Duodenal mucosa (tissue), 2 donors: Measurements from ENCODE around the gene MOB3A.
"Not testable (repeated sequence)": the region's sequence is repeated elsewhere in the genome, so short reads cannot be mapped to it uniquely, and the experiment has no call there.

Experiments
- H3K27ac ChIP-seq: one replicate; pipeline ENCODE4 v1.7.0; 2013; ENCODE audit warnings: low read depth, low read length
- H3K27me3 ChIP-seq, 2 donors: one replicate each; pipeline ENCODE4 v1.7.0; 2013; ENCODE audit warnings: low read length in 2 of 2, control low read depth in 1 of 2; ENCODE audit not compliant: insufficient read depth in 2 of 2, control insufficient read depth in 1 of 2
- H3K36me3 ChIP-seq, 2 donors: one replicate each; pipeline ENCODE4 v1.7.0; 2013; ENCODE audit warnings: low read length in 2 of 2, control low read depth in 1 of 2; ENCODE audit not compliant: insufficient read depth in 2 of 2, control insufficient read depth in 1 of 2
- H3K4me1 ChIP-seq, 2 donors: one replicate each; pipeline ENCODE4 v1.7.0; 2013; ENCODE audit warnings: low read length in 2 of 2, control low read depth in 1 of 2; ENCODE audit not compliant: insufficient read depth in 2 of 2, control insufficient read depth in 1 of 2
- H3K4me3 ChIP-seq, 2 donors: one replicate each; pipeline ENCODE4 v1.7.0; 2013; ENCODE audit warnings: low read length in 2 of 2, low read depth in 1 of 2
- H3K9ac ChIP-seq, 2 donors: one replicate each; pipeline ENCODE4 v1.7.0; 2013; ENCODE audit warnings: low read length in 2 of 2, low read depth in 1 of 2
- H3K9me3 ChIP-seq, 2 donors: one replicate each; pipeline ENCODE4 v1.7.0; 2013; ENCODE audit warnings: low read length in 2 of 2, control low read depth in 1 of 2; ENCODE audit not compliant: control insufficient read depth in 1 of 2

Gene MOB3A

GRCh38 chr19:2132731-2133490, 36.8 kb upstream of the MOB3A start:
- Histone ChIP-seq H3K36me3 (peaks cover 28 to 63% of the 10 kb centered on the region in 2 donors), H3K27ac (no peak overlapping the region), H3K4me3 (no peak overlapping the region)

GRCh38 chr19:2132191-2132590, 36.1 kb upstream of the MOB3A start:
- H3K27me3 ChIP-seq = no peaks in the 10 kb centered on the region
- H3K36me3 ChIP-seq = peaks cover 24 to 64% of the 10 kb centered on the region in 2 donors
- no peak overlapping the region for H3K9ac ChIP-seq
- H3K4me1 ChIP-seq = no peaks in the 10 kb centered on the region
- H3K9me3 ChIP-seq = no peaks in the 10 kb centered on the region
- no peak overlapping the region for H3K27ac ChIP-seq
- no peak overlapping the region for H3K4me3 ChIP-seq

More at GRCh38 chr19:2132731-2133490, 36.8 kb upstream of the MOB3A start:
- Histone ChIP-seq H3K9me3 (no peaks in the 10 kb centered on the region), H3K9ac (no peak overlapping the region), H3K4me1 (no peaks in the 10 kb centered on the region), H3K27me3 (no peaks in the 10 kb centered on the region)

- H3K9ac ChIP-seq, H3K27ac ChIP-seq, H3K27me3 ChIP-seq, H3K4me3 ChIP-seq, H3K4me1 ChIP-seq, H3K9me3 ChIP-seq: not testable (repeated sequence)
- peaks cover 24 to 63% of the 10 kb centered on the region in 2 donors for H3K36me3 ChIP-seq
Measured at GRCh38 chr19:2131012-2131975, 35.2 kb upstream of the MOB3A start.

- Histone ChIP-seq H3K27me3 (no peaks in the 10 kb centered on the region), H3K36me3 (peaks cover 24 to 65% of the 10 kb centered on the region in 2 donors), H3K9me3 (no peaks in the 10 kb centered on the region), H3K9ac (no peak overlapping the region), H3K27ac (no peak overlapping the region), H3K4me1 (no peaks in the 10 kb centered on the region), H3K4me3 (no peak overlapping the region)
Measured at GRCh38 chr19:2129892-2130770, 34.0 kb upstream of the MOB3A start.

GRCh38 chr19:2129486-2129885, 33.4 kb upstream of the MOB3A start:
- Histone ChIP-seq H3K27me3 (no peaks in the 10 kb centered on the region), H3K27ac (no peak overlapping the region), H3K36me3 (peaks cover 24 to 66% of the 10 kb centered on the region in 2 donors), H3K9ac (no peak overlapping the region), H3K9me3 (no peaks in the 10 kb centered on the region), H3K4me3 (no peak overlapping the region), H3K4me1 (no peaks in the 10 kb centered on the region)

GRCh38 chr19:2129022-2129421, 32.9 kb upstream of the MOB3A start:
- H3K9me3 ChIP-seq = no peaks in the 10 kb centered on the region
- no peaks in the 10 kb centered on the region for H3K27me3 ChIP-seq
- peaks cover 24 to 71% of the 10 kb centered on the region in 2 donors for H3K36me3 ChIP-seq
- H3K9ac ChIP-seq = no peak overlapping the region
- H3K4me1 ChIP-seq = no peaks in the 10 kb centered on the region
- no peak overlapping the region for H3K4me3 ChIP-seq
- no peak overlapping the region for H3K27ac ChIP-seq

- H3K27ac ChIP-seq, H3K27me3 ChIP-seq, H3K4me3 ChIP-seq, H3K4me1 ChIP-seq, H3K9ac ChIP-seq, H3K9me3 ChIP-seq: not testable (repeated sequence)
- peaks cover 28 to 79% of the 10 kb centered on the region in 2 donors for H3K36me3 ChIP-seq
Measured at GRCh38 chr19:2128252-2128651, 32.1 kb upstream of the MOB3A start.

GRCh38 chr19:2127758-2128157, 31.6 kb upstream of the MOB3A start:
- H3K27me3 ChIP-seq = no peaks in the 10 kb centered on the region
- H3K27ac ChIP-seq = no peak overlapping the region
- H3K36me3 ChIP-seq = peaks cover 30 to 79% of the 10 kb centered on the region in 2 donors
- no peaks in the 10 kb centered on the region for H3K4me1 ChIP-seq
- H3K9me3 ChIP-seq = no peaks in the 10 kb centered on the region
- H3K4me3 ChIP-seq = no peak overlapping the region
- H3K9ac ChIP-seq = no peak overlapping the region

- Histone ChIP-seq H3K27ac (no peak overlapping the region), H3K9me3 (no peaks in the 10 kb centered on the region), H3K4me3 (no peak overlapping the region), H3K9ac (no peak overlapping the region), H3K27me3 (no peaks in the 10 kb centered on the region), H3K36me3 (peaks cover 26 to 79% of the 10 kb centered on the region in 2 donors), H3K4me1 (no peaks in the 10 kb centered on the region)
Measured at GRCh38 chr19:2126879-2127518, 30.9 kb upstream of the MOB3A start.
